ENCODE data around the gene OXCT1.
A peak's percentile ranks its signal among the peaks of the same experiment; 100 is the strongest.

The OXCT1 gene

DNA sequence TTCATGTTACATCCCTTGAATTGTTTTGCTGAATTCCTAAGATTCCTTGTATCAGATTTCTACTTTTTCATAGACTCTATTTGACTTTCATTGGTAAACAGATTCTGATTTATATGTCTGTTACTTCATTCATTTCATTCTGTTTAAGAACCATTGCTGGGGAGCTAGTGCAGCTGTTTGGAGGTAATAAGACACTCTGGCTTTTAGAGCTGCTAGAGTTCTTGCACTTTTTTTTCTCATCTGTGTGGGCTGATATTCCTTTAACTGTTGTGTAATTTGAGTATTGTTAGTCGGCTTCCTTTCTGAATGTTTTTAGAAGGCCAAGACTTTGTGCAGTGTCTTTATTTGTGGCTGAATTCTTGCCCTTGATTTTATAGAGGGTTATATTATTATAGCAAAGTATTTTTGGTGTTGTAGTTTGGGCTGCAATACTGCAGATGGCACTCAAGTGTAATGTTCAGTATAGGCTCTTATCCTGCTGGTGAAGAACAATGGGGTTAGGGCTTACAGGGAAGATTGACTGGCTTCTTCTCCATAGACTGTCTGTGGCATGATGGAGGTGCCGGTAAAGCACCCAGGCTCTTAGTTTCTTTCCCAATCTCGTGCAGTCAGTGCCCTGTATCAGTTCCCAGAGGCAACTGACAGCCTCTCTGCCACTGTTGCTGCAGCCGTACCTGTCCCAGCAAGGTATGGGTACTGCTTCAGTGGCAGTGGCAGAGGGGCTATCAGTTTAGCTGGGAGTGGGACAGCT is 162.2 kb downstream of the OXCT1 start:
- DNase-seq: peak; percentile 71

DNA sequence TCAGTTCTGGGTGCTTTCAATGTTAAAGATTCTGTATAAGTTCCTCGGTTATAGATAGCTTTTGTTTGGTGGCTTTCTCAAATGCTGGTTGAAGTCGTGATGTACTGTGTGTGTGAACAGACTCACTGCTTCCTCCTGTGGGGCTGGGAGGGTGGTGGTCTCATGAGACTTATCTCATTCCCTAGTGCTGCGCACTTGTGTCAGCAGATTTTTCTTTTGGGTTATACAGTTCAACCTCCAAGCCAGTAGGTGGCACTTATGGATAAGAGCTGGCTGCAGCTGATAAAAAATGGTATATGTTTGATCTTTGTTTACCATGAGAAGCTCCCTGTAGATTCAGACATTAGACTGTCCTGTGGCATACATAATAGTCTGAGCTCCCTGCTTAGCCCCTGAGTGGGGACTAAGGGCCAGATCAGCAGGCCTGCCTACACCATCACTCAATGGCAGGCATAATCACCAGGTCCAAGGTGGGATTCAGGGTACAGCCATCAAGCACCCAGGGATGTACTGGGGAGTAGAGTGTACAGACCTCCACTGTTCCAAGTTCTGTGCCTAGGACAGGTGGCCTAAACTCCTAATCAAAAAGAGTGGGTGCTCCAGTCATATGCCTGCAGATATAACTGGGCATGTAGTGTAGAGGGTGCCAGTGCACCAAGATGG is 174.2 kb downstream of the OXCT1 start:
- peak; percentile 63 for DNase-seq

DNA sequence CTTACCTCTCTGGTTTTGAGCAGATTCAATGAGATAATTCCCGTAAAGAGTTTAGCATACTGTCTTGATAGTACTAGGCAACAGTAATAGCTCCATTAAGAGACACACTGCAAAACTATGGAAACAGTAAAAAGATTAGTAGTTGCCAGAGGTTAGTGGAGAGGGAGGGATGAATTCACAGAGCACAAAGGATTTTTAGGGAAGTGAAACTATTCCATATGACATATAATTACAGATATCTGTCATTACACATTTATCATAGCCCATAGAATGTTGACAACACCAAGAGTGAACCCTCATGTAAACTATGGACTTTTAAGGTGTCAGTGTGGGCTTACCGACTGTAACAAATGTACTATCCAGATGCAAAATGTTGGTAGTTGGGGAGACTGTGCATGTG is 183.5 kb downstream of the OXCT1 start:
- DNase-seq: no peak

DNA sequence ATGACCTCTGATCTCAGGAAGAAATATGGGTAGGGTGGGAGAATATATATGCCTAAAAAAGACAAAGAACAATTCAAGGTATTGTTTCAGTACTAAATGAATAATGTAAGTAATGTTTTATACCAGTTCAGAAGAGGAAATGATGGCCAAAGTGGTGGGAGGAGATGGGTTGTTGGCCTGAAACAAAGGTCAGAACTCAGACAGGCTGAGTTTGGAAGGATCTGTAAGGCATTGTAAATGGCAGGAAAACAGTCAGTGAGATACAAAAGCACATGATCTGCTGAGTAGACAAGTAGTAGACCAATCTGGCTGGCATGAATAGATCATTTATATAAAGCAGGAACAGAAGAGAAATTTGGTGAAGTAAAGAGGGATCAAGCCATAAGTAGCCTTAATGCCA is 184.0 kb downstream of the OXCT1 start:
- DNase-seq: no peak

DNA sequence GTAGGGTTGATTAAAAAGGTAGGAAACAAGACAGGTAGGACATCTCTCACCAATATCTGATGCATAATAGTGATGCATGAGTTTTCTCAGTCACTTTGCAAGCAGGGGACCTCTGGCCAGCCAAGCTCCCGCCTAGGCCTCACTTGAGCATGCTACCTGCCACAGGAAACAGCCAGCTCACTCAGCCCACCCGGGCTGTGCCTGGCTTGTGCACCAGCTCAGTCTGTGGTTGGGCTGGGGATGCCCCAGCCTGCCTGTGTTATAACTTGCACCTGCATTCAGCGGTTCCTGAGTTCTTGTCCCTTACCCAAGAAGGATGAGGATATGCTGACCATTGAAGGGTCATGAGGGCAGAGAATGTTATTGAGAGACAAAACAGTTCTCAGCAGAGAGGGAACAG is 187.0 kb downstream of the OXCT1 start:
- no peak for DNase-seq

DNA sequence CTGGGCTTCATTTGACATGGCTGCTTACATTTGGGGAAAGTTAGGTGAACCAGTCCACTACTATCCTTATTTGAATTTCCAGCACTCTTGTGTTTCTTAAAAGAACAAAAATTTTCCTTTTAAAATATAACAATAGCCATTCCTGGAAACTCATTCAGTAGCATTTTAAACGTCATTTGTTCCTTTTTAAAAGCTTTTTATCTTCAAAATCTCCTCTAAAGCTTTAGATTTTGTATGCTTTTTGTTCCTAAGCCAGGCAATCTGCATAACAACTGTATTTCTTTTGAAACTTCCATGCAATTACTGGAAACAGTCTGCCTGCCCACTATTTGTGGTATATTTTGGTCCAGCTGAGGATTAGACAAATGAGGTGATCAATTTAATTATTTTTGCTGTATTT is 187.6 kb downstream of the OXCT1 start:
- no peak for DNase-seq

DNA sequence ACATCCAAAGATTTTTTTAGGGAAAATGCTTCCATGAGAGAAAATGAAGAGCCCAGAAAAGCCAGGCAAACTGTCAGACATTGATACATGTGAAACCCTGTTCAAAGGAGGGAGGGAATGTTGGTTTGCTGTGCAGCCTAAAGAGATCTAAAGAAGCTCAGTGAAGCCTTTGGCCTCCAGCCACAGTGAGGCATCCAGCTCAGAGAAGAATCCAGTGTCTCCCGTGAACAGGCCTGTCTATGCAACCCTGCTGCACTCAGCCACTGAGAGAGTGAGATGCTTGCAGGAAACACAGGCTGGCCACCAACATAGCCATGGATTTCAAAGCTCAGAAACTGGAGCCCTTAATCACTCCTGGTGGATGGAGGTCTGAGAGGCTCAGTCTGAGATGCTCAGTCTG is 188.4 kb downstream of the OXCT1 start:
- no peak for DNase-seq
